Fibroblast of skin of back (primary cell): Measurements from ENCODE around the gene HAUS5.
A peak's percentile ranks its signal among the peaks of the same experiment; 100 is the strongest.

ENCODE experiments used
- DNase-seq: peaks from one replicate; pipeline ENCODE4 v3.0.0-alpha.2; 2013

Gene HAUS5

DNA sequence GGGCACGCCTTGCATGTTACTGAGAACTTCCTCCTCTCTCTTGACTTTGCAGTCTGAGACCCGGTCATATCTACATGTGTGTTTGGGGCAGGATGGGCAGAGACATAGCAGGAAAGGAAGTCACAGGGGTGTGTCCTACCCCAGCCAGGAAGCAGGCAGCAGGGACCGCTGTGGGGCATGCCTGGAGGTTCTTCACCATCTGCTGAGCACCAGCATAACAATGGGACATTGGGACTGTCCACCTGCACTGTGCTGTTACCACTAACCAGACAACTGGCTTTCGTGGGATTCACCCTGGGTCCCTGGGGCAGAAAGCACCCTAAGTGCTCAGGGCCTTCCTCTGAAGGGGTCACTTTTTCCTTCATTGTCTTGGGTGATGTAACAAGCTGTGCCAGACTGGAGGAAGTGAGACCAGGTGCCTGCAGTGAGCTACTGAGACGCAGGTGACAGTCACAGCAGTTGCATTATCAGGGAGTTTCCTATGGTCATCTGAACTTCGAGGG is 2.6 kb upstream of the HAUS5 start:
- no peak for DNase-seq

DNA sequence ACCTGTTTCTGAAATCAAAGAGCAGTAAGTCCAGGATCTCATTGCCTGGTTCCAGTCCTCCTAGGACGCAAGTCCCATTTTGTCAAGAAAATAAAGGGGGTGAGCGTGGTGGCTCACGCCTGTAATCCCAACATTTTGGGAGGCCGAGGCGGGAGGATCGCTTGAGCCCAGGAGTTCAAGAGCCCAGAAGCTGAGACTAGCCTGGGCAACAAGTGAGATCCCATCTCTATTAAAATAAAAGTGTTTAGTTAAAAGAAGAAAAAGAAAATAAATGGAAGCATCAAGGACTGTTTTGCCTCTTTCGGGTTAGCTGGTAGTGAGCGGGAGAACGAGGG is 344 bp upstream of the HAUS5 start:
- DNase-seq, result no peak

DNA sequence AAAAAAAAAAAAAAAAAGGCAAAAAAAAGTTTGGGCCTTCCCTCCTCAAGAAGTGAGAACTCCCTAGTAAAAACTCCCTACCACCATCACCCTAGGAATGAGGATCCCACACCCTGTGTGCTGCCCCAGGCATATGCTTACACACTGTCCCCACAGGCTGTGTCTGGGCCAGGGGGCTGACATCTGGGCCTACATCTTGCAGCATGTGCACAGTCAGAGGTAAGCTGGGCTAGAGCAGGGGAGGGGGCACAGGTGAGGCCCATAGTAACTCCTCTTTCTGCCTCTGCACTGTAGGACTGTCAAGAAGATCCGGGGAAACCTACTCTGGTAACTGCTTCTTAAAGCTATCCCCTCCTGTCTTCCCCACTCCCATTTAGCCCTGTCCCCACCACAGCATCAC is 1.0 kb downstream of the HAUS5 start:
- DNase-seq, result no peak

DNA sequence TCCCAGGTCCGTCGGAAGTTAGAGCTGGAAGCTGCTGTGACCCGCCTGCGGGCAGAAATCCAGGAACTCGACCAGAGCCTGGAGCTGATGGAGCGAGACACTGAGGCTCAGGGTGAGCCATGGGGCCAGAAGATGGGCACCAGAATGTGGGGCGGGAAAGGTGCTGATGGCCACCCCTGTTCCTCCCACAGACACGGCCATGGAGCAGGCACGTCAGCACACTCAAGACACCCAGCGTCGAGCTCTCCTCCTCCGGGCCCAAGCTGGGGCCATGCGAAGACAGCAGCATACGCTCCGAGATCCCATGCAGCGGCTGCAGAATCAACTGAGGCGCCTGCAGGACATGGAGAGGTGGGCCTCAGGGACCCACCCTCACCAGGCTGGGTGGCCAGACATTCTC is 2.5 kb downstream of the HAUS5 start:
- no peak for DNase-seq

DNA sequence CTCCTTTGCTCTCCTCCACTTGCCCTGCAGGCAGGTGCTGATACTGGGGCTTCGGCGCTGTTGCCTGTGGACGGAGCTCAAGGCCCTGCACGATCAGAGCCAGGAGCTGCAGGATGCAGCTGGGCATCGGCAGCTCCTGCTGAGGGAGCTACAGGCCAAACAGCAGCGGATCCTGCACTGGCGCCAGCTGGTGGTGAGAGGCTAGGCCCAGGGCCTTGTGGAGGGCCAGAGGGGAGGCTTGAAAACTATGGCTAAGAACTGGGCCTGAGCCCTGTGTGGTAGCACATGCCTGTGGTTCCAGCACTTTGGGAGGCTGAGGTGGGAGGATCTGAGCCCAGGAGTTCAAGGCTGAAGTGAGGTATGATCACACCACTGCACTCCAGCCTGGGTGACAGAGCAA is 6.3 kb downstream of the HAUS5 start:
- DNase-seq, result no peak

DNA sequence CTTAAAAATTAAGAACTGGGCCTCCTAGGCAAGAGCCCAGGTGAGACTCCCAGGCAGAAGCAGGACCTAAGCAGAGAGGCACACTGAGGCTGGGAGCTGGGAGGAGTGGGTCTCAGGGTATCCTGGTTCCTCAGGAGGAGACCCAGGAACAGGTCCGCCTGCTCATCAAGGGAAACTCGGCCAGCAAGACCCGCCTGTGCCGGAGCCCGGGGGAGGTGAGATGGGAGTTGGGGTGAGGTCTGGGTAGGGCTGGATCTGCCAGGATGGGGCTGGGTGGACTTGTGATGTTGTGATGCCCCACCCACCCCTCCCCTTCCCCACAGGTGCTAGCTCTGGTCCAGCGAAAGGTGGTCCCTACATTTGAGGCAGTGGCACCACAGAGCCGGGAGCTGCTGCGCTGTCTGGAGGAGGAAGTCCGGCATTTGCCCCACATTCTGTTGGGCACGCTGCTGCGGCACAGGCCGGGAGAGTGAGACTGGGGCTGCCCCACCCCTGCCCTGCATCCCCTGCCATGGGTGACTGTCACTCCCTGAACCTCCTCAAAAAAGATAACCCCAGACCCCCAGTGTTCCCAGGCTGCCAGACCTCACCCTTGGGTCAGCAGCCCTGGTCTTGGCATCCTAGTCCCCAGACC is 6.9 kb downstream of the HAUS5 start:
- DNase-seq, result no peak

DNA sequence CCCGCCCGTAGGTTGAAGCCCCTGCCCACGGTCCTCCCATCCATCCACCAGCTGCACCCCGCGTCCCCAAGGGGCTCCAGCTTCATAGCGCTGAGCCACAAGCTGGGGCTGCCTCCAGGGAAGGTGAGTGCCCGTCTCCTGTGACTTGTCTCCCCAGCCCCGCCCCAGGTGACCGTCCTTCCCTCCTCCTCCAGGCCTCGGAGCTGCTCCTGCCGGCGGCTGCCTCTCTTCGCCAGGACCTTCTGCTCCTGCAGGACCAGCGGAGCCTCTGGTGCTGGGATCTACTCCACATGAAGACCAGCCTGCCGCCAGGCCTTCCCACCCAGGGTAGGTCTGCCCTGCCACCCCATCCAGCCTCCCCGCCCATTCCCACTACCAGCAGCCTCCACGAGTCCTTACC is 7.5 kb downstream of the HAUS5 start:
- no peak for DNase-seq

DNA sequence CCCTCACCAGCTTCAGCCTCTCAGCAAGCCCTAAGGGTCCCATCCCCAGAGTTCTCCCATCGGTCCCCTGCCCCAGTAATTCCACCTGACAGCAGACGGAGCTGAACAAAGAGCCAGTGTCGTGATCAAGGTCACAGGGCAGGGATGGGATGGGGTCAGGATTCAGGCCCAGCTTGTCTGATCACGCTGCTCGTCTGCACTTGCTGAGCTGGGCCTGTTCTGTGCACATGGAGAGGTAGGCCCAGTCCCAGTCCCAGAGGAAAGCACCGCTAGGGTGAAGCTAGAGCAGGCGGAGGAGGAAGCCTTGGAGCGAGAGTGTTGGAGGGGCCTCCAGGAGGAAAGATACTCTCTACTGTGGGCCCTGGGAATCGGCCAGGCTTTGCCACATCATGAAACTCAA is 9.2 kb downstream of the HAUS5 start:
- no peak for DNase-seq

DNA sequence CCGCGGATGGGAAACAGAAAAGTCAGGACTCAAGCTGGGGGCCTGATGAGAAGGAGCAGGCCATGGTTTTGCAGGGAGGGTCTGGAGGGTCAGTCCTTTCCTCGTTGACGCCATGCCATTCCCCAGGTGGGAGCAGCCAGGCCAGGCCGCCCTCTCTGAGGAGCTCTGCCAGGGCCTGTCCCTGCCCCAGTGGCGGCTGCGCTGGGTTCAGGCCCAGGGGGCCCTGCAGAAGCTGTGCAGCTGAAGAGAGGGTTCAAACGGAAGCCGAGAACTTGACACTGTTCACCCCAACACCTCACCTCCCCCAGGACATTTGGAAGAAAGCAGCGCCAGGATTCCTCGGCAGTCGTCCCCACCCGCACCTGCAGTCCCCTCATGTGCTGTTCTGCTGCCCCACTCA is 10.2 kb downstream of the HAUS5 start:
- DNase-seq, result no peak

DNA sequence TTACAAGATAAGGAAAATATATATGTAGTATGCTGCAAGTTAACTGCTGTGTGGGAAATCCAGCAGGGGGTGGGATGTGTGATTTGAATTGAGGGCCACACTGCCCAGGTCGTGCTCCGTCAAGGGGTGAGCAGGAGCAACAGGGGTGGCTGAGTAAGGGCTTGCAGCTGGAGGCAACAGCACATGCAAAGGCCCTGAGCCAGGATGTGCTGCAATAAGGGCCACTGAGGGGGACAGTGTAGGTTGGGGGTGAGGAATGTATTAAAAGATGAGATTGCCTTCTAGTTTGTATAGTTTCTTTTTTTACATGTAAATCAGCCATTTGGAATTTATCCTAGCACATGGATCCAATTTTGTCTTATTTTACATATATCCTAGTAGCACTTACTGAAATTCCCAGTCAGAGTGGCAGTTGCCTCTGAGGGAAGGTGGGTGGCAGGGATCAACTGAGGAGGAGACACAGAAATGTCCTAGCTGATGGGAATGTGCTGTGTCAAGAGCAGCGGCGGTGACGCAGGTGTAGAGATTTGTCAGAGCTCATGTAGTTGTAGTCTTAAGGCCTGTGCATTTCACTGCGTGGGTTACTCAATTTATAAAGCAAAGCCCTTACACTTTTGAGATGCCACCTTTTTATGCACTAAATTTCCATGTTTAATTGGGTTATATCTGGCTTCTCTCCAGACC is 10.9 kb downstream of the HAUS5 start:
- DNase-seq, result no peak

DNA sequence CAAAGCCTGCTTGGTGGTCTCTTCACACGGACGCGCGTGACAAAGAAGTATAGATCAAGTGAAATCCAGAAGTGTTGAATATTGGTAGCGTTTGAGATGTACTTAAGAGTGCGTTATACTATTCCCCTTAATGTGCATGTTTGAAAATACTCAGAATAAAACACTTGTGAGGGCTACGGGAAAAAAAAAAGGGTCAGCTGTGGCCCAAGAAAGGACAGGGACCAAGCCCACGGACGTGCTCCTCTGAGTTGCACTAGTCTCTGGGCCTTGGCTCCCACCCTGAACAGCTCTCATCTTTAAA is 15.7 kb downstream of the HAUS5 start:
- no peak for DNase-seq

DNA sequence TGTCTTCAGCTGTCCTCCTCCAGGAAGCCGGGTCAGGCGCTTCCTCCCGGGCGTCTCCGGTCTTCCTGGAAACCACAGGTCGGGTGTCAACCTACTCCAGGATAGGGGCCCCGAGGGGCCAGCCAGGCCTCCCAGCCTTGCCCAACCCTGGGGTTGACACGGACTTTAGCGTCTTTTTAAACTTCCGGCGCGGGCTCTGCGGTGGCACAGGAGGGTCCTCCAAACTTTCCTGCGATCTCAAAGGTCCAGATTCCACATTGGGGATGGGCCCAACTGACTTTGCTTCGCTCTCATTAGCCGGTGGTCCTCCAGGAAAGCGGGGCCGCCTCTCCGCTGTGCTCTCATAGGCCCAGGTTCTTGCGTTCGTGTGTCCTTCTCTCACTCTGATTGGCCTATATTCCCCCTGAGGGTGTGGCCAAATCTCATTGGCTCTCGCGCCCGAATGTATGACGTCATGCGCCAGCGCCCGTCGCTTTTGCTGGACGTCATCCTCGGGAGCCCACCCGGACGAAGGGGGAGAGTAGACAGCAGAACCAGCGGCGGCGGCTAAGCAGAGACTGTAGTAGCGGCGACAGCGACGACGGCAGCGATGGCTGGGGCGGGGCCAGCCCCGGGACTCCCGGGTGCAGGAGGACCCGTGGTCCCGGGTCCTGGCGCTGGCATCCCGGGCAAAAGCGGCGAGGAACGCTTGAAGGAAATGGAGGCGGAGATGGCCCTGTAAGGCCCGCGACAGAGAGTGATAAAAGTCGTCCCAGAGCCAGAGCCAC is 16.2 kb downstream of the HAUS5 start, which contains the start of gene RBM42:
TSS of gene RBM42 (plus strand) at position 472 of the 767 bp plus-strand sequence. CDS start at position 590, 118 bp downstream.
- DNase-seq, result peak; percentile 100

DNA sequence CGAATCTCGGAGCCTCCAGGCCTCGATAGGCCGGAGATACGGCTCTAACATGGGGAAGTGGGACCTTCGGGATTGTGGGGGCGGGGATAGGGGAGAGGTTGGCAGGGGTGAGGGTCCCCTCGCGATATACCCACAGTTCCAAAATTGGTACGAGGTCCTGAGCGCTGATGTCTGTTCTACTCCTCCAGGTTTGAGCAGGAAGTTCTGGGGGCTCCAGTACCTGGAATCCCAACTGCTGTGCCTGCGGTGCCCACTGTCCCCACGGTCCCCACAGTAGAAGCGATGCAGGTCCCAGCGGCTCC is 16.7 kb downstream of the HAUS5 start:
- no peak for DNase-seq

DNA sequence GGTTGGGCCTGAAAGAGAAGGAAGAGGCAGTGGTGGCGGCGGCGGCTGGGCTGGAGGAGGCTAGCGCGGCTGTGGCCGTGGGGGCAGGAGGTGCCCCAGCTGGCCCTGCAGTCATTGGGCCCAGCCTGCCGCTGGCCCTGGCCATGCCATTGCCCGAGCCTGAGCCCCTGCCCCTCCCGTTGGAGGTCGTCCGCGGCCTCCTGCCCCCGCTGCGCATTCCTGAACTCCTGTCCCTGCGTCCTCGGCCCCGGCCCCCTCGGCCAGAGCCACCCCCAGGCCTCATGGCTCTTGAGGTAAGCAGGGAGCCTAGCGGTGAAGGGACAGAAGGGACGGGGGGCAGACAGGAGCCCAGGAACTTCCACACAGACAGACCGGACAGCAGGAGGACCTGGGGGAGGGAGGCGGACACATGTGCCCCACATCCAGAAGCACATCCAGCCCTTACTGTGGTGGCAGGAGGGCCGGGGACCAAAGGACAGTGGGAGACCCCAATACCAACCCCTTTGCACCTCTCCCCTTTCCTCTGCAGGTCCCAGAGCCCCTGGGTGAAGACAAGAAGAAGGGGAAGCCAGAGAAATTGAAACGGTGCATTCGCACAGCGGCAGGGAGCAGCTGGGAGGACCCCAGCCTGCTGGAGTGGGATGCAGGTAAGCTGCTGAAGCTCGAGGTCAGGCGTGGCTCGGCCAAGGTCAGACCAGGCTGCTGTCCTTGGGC is 21.3 kb downstream of the HAUS5 start:
- DNase-seq, result no peak

DNA sequence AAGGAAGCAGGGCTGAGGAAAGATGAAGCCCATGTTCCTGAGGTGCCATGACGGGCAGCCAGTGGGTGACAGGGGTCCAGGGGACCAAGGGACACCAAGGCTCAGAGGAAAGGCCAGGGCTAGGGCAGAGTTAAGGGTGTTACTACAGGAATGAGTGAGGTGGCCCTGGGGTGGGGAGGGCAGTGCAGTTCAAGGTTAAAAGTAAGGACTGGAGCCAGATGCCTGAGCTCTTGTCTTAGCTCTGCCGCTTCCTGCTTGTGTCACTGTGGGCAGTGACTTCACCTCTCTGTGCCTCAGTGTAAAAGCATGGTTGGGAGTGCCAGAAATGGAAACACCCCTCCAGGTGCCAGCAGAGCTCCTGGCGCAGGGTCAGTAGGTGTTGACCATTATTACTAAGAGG is 24.1 kb downstream of the HAUS5 start:
- no peak for DNase-seq

DNA sequence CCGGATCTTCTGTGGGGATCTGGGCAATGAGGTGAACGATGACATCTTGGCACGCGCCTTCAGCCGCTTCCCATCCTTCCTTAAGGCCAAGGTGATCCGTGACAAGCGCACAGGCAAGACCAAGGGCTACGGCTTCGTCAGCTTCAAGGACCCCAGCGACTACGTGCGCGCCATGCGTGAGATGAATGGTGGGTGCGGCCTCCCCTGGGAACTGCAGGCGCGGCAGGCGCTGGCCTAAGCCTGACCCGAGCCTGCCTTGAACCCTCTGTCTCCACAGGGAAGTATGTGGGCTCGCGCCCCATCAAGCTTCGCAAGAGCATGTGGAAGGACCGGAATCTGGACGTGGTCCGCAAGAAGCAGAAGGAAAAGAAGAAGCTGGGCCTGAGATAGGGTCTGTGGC is 24.6 kb downstream of the HAUS5 start:
- no peak for DNase-seq

DNA sequence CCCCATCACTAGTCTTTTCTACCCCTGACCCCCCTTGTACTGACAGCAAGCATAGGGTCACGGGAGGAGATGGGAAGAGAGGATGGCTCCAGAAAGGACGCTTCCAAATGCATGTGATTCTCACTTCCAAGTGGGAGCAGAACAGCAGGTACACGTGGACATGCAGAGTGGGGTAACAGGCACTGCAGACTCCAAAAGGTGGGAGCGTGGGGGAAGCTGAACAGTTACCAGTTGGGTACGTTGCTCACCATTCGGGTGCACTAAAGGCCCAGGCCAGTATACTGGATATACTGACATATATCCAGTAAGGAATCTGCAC is 26.7 kb downstream of the HAUS5 start:
- no peak for DNase-seq

DNA sequence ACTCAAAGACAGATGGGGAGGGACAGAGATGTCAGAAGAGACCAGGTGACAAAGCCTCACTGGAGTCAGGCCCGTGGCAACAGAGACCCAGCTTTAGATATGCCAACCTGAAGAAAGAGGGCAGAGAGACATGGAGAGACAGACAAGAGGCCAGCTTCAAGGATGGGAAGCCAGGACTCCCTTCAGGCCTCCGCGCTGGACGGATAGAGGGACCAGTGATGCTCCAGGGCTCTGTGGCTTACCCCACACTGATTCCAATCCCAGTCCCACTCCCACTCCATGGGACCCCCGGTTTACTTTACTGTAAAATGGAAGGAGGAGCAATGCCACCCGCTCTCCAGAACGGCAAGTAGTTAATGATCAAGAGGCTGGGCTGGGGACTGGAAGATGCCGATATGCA is 27.3 kb downstream of the HAUS5 start:
- no peak for DNase-seq

DNA sequence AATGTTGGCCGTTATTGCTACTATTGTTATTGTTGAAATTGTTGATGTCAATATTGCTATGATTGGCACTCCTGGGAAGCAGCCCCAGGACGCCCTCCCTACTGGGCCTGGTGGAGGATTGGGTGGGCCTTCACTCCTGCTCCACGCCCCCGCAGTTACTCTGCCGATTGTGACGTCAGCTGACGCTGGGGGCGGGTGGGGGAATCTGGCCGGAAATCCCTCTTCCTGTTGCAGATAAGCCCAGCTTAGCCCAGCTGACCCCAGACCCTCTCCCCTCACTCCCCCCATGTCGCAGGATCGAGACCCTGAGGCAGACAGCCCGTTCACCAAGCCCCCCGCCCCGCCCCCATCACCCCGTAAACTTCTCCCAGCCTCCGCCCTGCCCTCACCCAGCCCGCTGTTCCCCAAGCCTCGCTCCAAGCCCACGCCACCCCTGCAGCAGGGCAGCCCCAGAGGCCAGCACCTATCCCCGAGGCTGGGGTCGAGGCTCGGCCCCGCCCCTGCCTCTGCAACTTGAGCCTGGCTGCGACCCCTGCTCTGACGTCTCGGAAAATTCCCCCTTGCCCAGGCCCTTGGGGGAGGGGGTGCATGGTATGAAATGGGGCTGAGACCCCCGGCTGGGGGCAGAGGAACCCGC is 29.1 kb downstream of the HAUS5 start, which contains the start of gene ETV2:
TSS of gene ETV2 (plus strand) at position 231 of the 637 bp plus-strand sequence. CDS start 716 bp downstream, outside the sequence.
- DNase-seq, result peak; percentile 23

DNA sequence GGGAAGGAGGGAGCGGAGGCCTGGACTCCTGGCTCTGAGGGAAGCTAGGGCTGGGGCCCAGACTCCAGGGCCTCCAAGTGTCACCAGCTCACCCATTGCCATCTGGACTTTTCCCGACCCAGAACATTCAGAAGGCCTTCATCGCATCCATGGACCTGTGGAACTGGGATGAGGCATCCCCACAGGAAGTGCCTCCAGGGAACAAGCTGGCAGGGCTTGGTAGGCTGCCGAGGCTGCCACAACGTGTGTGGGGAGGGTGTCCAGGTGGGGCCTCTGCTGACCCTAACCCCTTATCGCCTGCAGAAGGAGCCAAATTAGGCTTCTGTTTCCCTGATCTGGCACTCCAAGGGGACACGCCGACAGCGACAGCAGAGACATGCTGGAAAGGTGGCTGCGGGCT is 29.8 kb downstream of the HAUS5 start:
- no peak for DNase-seq

DNA sequence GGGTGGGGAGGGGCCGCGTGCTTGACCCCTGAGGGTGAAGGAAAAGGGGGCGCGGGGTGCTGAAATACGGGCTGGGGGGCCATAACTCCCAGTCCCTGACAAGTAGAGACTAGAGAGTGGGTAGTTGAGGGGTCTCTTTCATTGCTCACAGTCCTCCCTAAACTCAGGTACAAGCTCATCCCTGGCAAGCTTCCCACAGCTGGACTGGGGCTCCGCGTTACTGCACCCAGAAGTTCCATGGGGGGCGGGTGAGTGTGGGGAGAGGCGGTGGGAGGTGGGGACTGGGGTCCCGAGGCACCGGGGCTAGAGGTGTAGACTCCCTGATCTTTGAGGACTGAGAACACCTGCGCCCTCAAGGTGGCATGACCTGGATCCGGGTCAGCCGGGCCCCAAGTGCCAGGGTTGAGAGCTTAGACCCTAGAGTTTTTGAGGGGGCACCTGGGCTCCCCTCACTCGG is 30.3 kb downstream of the HAUS5 start:
- DNase-seq, result no peak

DNA sequence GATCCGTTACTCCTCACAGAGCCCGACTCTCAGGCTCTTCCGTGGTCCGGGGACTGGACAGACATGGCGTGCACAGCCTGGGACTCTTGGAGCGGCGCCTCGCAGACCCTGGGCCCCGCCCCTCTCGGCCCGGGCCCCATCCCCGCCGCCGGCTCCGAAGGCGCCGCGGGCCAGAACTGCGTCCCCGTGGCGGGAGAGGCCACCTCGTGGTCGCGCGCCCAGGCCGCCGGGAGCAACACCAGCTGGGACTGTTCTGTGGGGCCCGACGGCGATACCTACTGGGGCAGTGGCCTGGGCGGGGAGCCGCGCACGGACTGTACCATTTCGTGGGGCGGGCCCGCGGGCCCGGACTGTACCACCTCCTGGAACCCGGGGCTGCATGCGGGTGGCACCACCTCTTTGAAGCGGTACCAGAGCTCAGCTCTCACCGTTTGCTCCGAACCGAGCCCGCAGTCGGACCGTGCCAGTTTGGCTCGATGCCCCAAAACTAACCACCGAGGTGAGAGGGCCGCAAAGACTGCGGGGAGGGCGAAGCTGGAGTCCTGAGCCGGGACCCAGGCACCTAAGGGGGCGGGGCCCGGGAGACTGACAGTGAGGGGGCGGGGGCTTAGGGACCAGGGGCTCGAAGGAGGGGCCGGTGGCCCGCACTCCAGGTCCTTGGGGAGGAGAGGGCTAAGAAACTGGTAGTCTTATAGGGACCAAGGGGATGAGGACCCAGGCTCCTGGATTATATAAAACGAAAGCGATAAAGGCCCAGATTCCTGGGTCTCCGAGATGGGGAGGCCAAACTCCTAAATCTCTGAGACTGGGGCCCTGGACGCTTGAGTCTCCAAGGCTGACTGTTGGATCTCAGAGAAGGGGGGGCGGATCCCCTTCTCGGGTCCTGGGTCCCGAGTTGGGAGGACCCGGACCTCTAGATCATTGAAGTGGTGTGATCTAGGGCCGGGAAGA is 31.0 kb downstream of the HAUS5 start:
- peak; percentile 81 for DNase-seq
